Measurements from ENCODE around the gene AMD1.

Gene AMD1

GRCh38 chr6:110864824-110865223 lies 9.8 kb upstream of the AMD1 start:
- CTCF ChIA-PET: interaction anchor here (1.0 kb wide), 1 partner anchor 14 kb away, joined by 3 read pairs; no protein-coding TSS in a partner anchor
- H3K27me3 Mint-ChIP-seq: no peaks in the 10 kb centered on the region
- H3K36me3 Mint-ChIP-seq: no peaks in the 10 kb centered on the region
- H3K4me3 Mint-ChIP-seq: no peak overlapping the region
- peaks cover 2% of the 10 kb centered on the region for H3K9me3 Mint-ChIP-seq
- H3K27ac Mint-ChIP-seq: no peak overlapping the region
- DNase-seq: no peak
- peaks cover 17% of the 10 kb centered on the region for H3K4me1 Mint-ChIP-seq

- H3K4me3 Mint-ChIP-seq: peak overlapping the region; percentile 97
- peak; percentile 65 for DNase-seq
- H3K27me3 Mint-ChIP-seq: no peaks in the 10 kb centered on the region
- peak overlapping the region; percentile 99 for H3K27ac Mint-ChIP-seq
- CTCF ChIA-PET: interaction anchor here (0.8 to 1.7 kb wide), 4 partner anchors 61 to 193 kb away, joined by 3 to 6 read pairs (median 5); no protein-coding TSS in a partner anchor
- no peaks in the 10 kb centered on the region for H3K9me3 Mint-ChIP-seq
- H3K36me3 Mint-ChIP-seq: peaks cover 2% of the 10 kb centered on the region
- H3K4me1 Mint-ChIP-seq: peaks cover 40% of the 10 kb centered on the region
These were observed 429 bp downstream of the AMD1 start for GRCh38 chr6:110874880-110875547.

GRCh38 chr6:110875548-110876169 lies 1.1 kb downstream of the AMD1 start:
- Mint-ChIP-seq H3K27me3 (no peaks in the 10 kb centered on the region), H3K4me1 (peaks cover 46% of the 10 kb centered on the region), H3K27ac (peak overlapping the region; percentile 99), H3K4me3 (peak overlapping the region; percentile 97), H3K36me3 (peaks cover 6% of the 10 kb centered on the region), H3K9me3 (no peaks in the 10 kb centered on the region)
- CTCF ChIA-PET: interaction anchor here (0.8 to 5.0 kb wide), 4 partner anchors 25 to 193 kb away, joined by 3 to 40 read pairs (median 4); no protein-coding TSS in a partner anchor
- DNase-seq: peak; percentile 79

GRCh38 chr6:110876170-110876773 lies 1.7 kb downstream of the AMD1 start:
- Mint-ChIP-seq H3K4me1 (peaks cover 50% of the 10 kb centered on the region), H3K4me3 (peak overlapping the region; percentile 97), H3K9me3 (no peaks in the 10 kb centered on the region), H3K36me3 (peaks cover 8% of the 10 kb centered on the region), H3K27me3 (no peaks in the 10 kb centered on the region), H3K27ac (peak overlapping the region; percentile 99)
- CTCF ChIA-PET: interaction anchor here (0.7 to 5.0 kb wide), 5 partner anchors 25 to 194 kb away, joined by 3 to 40 read pairs (median 3); partner anchors contain the start of gene CDK19
- peak; percentile 73 for DNase-seq

GRCh38 chr6:110876806-110877564 lies 2.4 kb downstream of the AMD1 start:
- Mint-ChIP-seq H3K9me3 (no peaks in the 10 kb centered on the region), H3K4me1 (peaks cover 55% of the 10 kb centered on the region), H3K27me3 (no peaks in the 10 kb centered on the region), H3K27ac (peak overlapping the region; percentile 99), H3K4me3 (peak overlapping the region; percentile 97), H3K36me3 (peaks cover 8% of the 10 kb centered on the region)
- CTCF ChIA-PET: interaction anchor here (0.6 to 5.0 kb wide), 11 partner anchors 10 to 347 kb away, joined by 3 to 40 read pairs (median 5); partner anchors contain the start of gene CDK19
- DNase-seq: no peak

- CTCF ChIA-PET: interaction anchor here (0.6 to 5.0 kb wide), 11 partner anchors 10 to 348 kb away, joined by 3 to 40 read pairs (median 8); partner anchors contain the start of gene CDK19
- Mint-ChIP-seq H3K27me3 (no peaks in the 10 kb centered on the region), H3K4me3 (peak overlapping the region; percentile 97), H3K36me3 (peaks cover 10% of the 10 kb centered on the region), H3K27ac (peak overlapping the region; percentile 99), H3K4me1 (peaks cover 61% of the 10 kb centered on the region), H3K9me3 (no peaks in the 10 kb centered on the region)
- no peak for DNase-seq
These were observed 3.0 kb downstream of the AMD1 start for GRCh38 chr6:110877569-110877968.

GRCh38 chr6:110878751-110879522 lies 4.4 kb downstream of the AMD1 start:
- no peaks in the 10 kb centered on the region for H3K27me3 Mint-ChIP-seq
- H3K4me3 Mint-ChIP-seq: peak overlapping the region; percentile 68
- H3K4me1 Mint-ChIP-seq: peaks cover 68% of the 10 kb centered on the region
- CTCF ChIA-PET: interaction anchor here (0.6 to 5.0 kb wide), 18 partner anchors 11 to 360 kb away, joined by 3 to 40 read pairs (median 4); partner anchors contain the start of gene CDK19
- no peaks in the 10 kb centered on the region for H3K9me3 Mint-ChIP-seq
- peaks cover 11% of the 10 kb centered on the region for H3K36me3 Mint-ChIP-seq
- H3K27ac Mint-ChIP-seq: peak overlapping the region; percentile 26
- peak; percentile 64 for DNase-seq

GRCh38 chr6:110880651-110881050 lies 6.1 kb downstream of the AMD1 start:
- Mint-ChIP-seq H3K4me1 (peaks cover 84% of the 10 kb centered on the region), H3K36me3 (peaks cover 13% of the 10 kb centered on the region), H3K9me3 (no peaks in the 10 kb centered on the region), H3K27ac (no peak overlapping the region), H3K4me3 (no peak overlapping the region), H3K27me3 (no peaks in the 10 kb centered on the region)
- CTCF ChIA-PET: interaction anchor here (3.7 to 5.0 kb wide), 2 partner anchors 9 to 198 kb away, joined by 9 to 40 read pairs; no protein-coding TSS in a partner anchor
- no peak for DNase-seq

GRCh38 chr6:110881546-110882273 lies 7.1 kb downstream of the AMD1 start:
- Mint-ChIP-seq H3K9me3 (no peaks in the 10 kb centered on the region), H3K4me3 (no peak overlapping the region), H3K36me3 (peaks cover 13% of the 10 kb centered on the region), H3K4me1 (peaks cover 86% of the 10 kb centered on the region), H3K27ac (no peak overlapping the region), H3K27me3 (no peaks in the 10 kb centered on the region)
- DNase-seq: no peak
- CTCF ChIA-PET: interaction anchor here (2.4 kb wide), 1 partner anchor 199 kb away, joined by 9 read pairs; no protein-coding TSS in a partner anchor

- CTCF ChIA-PET: interaction anchor here (2.4 kb wide), 1 partner anchor 200 kb away, joined by 9 read pairs; no protein-coding TSS in a partner anchor
- H3K36me3 Mint-ChIP-seq: peaks cover 13% of the 10 kb centered on the region
- H3K9me3 Mint-ChIP-seq: no peaks in the 10 kb centered on the region
- DNase-seq: no peak
- H3K27ac Mint-ChIP-seq: no peak overlapping the region
- H3K4me3 Mint-ChIP-seq: no peak overlapping the region
- H3K27me3 Mint-ChIP-seq: no peaks in the 10 kb centered on the region
- peaks cover 84% of the 10 kb centered on the region for H3K4me1 Mint-ChIP-seq
These were observed 7.7 kb downstream of the AMD1 start for GRCh38 chr6:110882274-110882619.

- H3K27ac Mint-ChIP-seq: no peak overlapping the region
- peaks cover 13% of the 10 kb centered on the region for H3K36me3 Mint-ChIP-seq
- CTCF ChIA-PET: interaction anchor here (0.9 to 2.4 kb wide), 2 partner anchors 9 to 201 kb away, joined by 3 to 9 read pairs; no protein-coding TSS in a partner anchor
These were observed 8.4 kb downstream of the AMD1 start for GRCh38 chr6:110882824-110883554.

GRCh38 chr6:110884321-110884720 lies 9.7 kb downstream of the AMD1 start:
- peaks cover 66% of the 10 kb centered on the region for H3K4me1 Mint-ChIP-seq
- H3K27ac Mint-ChIP-seq: no peak overlapping the region
- CTCF ChIA-PET: no interaction called here

More at GRCh38 chr6:110882824-110883554, 8.4 kb downstream of the AMD1 start:
- no peak for DNase-seq
- H3K27me3 Mint-ChIP-seq: no peaks in the 10 kb centered on the region
- peaks cover 79% of the 10 kb centered on the region for H3K4me1 Mint-ChIP-seq
- no peaks in the 10 kb centered on the region for H3K9me3 Mint-ChIP-seq
- no peak overlapping the region for H3K4me3 Mint-ChIP-seq

More at GRCh38 chr6:110884321-110884720, 9.7 kb downstream of the AMD1 start:
- no peak for DNase-seq
- no peaks in the 10 kb centered on the region for H3K27me3 Mint-ChIP-seq
- H3K9me3 Mint-ChIP-seq: no peaks in the 10 kb centered on the region
- no peak overlapping the region for H3K4me3 Mint-ChIP-seq
- H3K36me3 Mint-ChIP-seq: peaks cover 17% of the 10 kb centered on the region

Data from activated naive CD4-positive, alpha-beta T cell treated with anti-CD3 and anti-CD28 coated beads, Interleukin-2, amount 10 ng/mL, durations not matched to agents 7 days and 5 days (primary cell).